Vagina (tissue), 2 donors: ENCODE results near the gene IGFL4. TPM values are rescaled to one million over a fixed set of nuclear protein-coding genes. Genes with fewer than 3 reads are reported as not detected.

Source experiments
- DNase-seq, 2 donors: peaks; one replicate each; pipeline ENCODE4 v3.0.0-alpha.2; 2017; ENCODE audit errors: extremely low spot score in 2 of 2
- H3K27ac ChIP-seq: fragments of 200-600 bp; sonication (generic); one replicate; pipeline ENCODE4 v1.5.1; 2019
- H3K27me3 ChIP-seq: fragments of 200-600 bp; sonication (generic); one replicate; pipeline ENCODE4 v1.5.1; 2019
- H3K36me3 ChIP-seq, 2 donors: fragments of 200-600 bp; sonication (generic); one replicate each; pipeline ENCODE4 v1.5.1; 2017 to 2019
- H3K4me1 ChIP-seq: fragments of 200-600 bp; sonication (generic); one replicate; pipeline ENCODE4 v1.5.1; 2019
- H3K4me3 ChIP-seq, 2 donors: fragments of 200-600 bp; sonication (generic); 1 replicate in 1 of 2; 2 replicates in 1 of 2; pipeline ENCODE4 v1.5.1; 2016 to 2019
- H3K9me3 ChIP-seq: fragments of 200-600 bp; sonication (generic); one replicate; pipeline ENCODE4 v1.5.1; 2019
- POLR2A ChIP-seq, 2 donors: fragments of 450-650 bp; IDR thresholded peaks; one replicate each; pipeline ENCODE4 v1.6.1; 2017; ENCODE audit warnings: antibody characterized with exemption in 2 of 2, mild to moderate bottlenecking in 2 of 2, moderate library complexity in 2 of 2
- POLR2AphosphoS5 ChIP-seq, 2 donors: sonication (generic); formaldehyde crosslinking; IDR thresholded peaks; one replicate each; pipeline ENCODE4 v1.9.0; 2017; ENCODE audit warnings: antibody characterized with exemption in 2 of 2, mild to moderate bottlenecking in 2 of 2, low read depth in 1 of 2; ENCODE audit not compliant: insufficient read depth in 1 of 2
- intact Hi-C: fragments of 100-400 bp; cut with DNase I; formaldehyde crosslinking; loops from one replicate; pipeline ENCODE4 v1.15.1; 2023
- total RNA-seq: library from RNA; depleted of rRNA; stranded (reverse); fragments of >200 nt; gene quantifications from one replicate; pipeline ENCODE4 v1.2.3, GENCODE V29; 2016
- TF ChIP-seq, protein P1 (sequence below), 3 experiments: fragments of 450-650 bp in 2 of 3; fragments of 200-600 bp in 1 of 3; sonication (generic) in 1 of 3; IDR thresholded peaks; one replicate each; pipeline ENCODE4 v1.5.1; 2017 to 2019; ENCODE audit warnings: antibody characterized with exemption in 3 of 3, mild to moderate bottlenecking in 2 of 3, moderate library complexity in 2 of 3

Gene IGFL4
- total RNA-seq, result not detected

DNA sequence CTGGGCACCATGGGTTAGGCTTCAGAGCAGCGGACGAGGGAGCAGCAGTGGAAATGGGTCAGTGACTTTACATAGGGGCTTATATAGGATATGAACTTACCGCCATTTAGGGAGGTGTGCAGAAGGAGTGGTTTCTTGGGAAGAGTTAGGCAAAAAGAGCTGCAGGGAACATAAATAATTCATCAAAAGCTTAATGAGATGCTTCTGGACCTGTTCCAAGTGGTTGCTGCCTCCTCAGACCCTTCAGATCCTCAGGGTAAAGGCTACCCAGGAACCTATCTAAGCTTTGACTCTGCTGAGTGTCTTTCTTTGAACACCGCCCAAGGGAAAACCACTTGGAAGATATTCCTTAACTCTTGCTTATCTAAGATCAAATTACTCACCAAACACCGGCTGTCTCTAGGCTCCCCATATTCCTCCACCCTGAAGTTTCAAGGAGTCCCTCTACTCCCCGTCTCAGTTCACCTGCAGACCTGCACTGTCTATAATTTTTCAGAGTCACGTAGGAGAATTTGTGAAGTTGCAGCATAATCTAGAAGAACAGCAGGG, at the start of gene IGFL4:
TSS of gene IGFL4 (minus strand) at position 51 of the 549 bp plus-strand sequence. CDS start at position 11, 40 bp downstream.
- no peak for TF ChIP-seq POLR2AphosphoS5 (IDR thresholded peaks at IDR 0.05; ENCODE audit: insufficient read depth in 1 of 2, low read depth in 1 of 2)
- no peak for TF ChIP-seq POLR2A (IDR thresholded peaks at IDR 0.05)
- Histone ChIP-seq H3K9me3 (no peaks in the 10 kb centered on the region), H3K4me3 (no peak within 1 kb of the TSS), H3K27ac (no peak within 1 kb of the TSS), H3K4me1 (no peaks in the 10 kb centered on the region), H3K36me3 (no peaks in the 10 kb centered on the region), H3K27me3 (no peaks in the 10 kb centered on the region)
- intact Hi-C loops, result no loop called here
- DNase-seq, result no peak

DNA sequence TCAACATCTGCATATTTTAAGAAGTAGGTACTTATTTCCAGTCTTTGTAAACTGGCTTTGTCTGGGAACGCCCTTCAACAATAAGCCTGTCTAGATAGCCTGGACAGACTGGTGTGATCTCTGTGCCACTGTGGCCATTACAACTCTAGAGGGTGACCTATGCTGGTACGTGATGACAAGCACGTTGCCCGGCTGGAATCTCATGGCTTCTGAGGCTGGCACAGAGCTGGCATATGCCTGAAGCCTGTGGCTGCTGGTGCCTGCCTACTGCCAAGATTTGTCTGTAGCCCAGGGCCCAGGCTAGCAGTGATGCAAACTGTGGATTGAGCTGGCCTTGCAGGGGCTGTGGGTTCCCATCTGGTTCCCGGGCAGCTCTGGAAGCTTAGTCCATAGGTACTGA, 49.6 kb upstream of the IGFL4 start:
- H3K27ac ChIP-seq, result no peak overlapping the region
- peaks cover 4% of the 10 kb centered on the region for H3K9me3 ChIP-seq
- intact Hi-C loops, result no loop called here
- TF ChIP-seq POLR2AphosphoS5 (IDR thresholded peaks at IDR 0.05; ENCODE audit: insufficient read depth in 1 of 2, low read depth in 1 of 2) (no peak), POLR2A (IDR thresholded peaks at IDR 0.05) (no peak)
- TF ChIP-seq, protein P1, sequence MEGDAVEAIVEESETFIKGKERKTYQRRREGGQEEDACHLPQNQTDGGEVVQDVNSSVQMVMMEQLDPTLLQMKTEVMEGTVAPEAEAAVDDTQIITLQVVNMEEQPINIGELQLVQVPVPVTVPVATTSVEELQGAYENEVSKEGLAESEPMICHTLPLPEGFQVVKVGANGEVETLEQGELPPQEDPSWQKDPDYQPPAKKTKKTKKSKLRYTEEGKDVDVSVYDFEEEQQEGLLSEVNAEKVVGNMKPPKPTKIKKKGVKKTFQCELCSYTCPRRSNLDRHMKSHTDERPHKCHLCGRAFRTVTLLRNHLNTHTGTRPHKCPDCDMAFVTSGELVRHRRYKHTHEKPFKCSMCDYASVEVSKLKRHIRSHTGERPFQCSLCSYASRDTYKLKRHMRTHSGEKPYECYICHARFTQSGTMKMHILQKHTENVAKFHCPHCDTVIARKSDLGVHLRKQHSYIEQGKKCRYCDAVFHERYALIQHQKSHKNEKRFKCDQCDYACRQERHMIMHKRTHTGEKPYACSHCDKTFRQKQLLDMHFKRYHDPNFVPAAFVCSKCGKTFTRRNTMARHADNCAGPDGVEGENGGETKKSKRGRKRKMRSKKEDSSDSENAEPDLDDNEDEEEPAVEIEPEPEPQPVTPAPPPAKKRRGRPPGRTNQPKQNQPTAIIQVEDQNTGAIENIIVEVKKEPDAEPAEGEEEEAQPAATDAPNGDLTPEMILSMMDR (IDR thresholded peaks at IDR 0.05), result no peak
- no peaks in the 10 kb centered on the region for H3K27me3 ChIP-seq
- no peak overlapping the region for H3K4me3 ChIP-seq
- H3K4me1 ChIP-seq, result no peaks in the 10 kb centered on the region
- H3K36me3 ChIP-seq, result no peaks in the 10 kb centered on the region
- no peak for DNase-seq

DNA sequence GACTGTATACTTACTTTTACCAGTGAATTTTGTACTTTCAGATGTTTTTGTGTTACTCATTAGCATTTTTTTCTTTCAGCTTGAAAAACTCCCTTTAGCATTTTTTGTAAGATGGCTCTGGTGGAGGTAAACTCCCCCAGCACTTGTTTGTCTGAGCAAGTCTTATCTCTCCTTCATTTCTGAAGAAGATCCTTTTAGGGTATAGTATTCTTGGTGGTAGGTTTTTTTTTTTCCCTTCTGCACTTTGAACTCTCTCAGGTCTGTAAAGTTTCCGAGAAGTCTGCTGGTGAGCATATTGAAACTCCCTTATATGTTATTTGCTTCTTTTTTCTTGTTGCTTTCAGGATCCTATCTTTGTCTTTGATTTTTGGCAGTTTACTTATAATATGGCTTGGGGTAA, 48.6 kb upstream of the IGFL4 start:
- intact Hi-C loops, result no loop called here
- peaks cover 4% of the 10 kb centered on the region for H3K9me3 ChIP-seq
- TF ChIP-seq POLR2AphosphoS5 (IDR thresholded peaks at IDR 0.05; ENCODE audit: insufficient read depth in 1 of 2, low read depth in 1 of 2) (no peak), POLR2A (IDR thresholded peaks at IDR 0.05) (no peak)
- TF ChIP-seq, protein P1 (IDR thresholded peaks at IDR 0.05), result no peak
- H3K27me3 ChIP-seq, result no peaks in the 10 kb centered on the region
- H3K4me1 ChIP-seq, result no peaks in the 10 kb centered on the region
- no peaks in the 10 kb centered on the region for H3K36me3 ChIP-seq
- no peak overlapping the region for H3K27ac ChIP-seq
- no peak for DNase-seq
- H3K4me3 ChIP-seq, result no peak overlapping the region

DNA sequence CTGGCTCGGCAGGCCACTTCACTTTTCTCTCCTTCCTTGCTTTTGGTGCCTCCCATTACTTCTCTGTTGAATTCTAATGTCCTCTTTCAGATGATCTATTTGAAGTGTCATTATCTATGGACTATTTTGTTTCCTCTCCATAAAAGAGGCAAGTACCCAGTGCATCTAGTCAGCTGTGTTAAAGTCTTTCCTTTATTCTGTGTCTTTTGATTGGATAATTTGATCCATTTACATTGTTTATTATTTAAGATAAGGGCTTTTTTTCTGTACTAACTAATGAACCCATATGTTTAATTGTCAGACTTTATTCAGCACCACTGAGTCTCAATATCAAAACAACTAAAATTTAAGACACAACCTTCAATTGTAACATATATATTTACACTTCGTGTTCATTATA, 47.3 kb upstream of the IGFL4 start:
- intact Hi-C loops, result no loop called here

DNA sequence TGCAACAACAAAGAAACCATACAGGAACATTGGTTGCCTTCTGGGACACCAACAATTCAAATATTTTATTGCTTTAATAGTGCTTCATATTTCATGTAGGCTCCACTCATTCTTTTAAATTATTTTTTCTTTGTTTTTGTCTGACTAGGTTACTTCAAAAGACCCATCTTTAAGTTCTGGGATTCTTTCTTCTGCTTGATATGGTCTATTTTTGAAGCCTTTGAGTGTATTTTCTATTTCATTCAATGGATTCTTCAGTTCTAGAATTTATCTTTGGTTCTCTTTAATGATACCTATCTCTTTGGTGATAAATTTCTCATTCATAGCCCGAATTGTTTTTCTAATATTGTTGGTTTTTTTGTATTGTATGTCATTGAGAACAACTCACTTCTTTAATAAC, 45.1 kb upstream of the IGFL4 start:
- TF ChIP-seq POLR2AphosphoS5 (IDR thresholded peaks at IDR 0.05; ENCODE audit: insufficient read depth in 1 of 2, low read depth in 1 of 2) (no peak), POLR2A (IDR thresholded peaks at IDR 0.05) (no peak)
- TF ChIP-seq, protein P1 (IDR thresholded peaks at IDR 0.05), result no peak
- no peak for DNase-seq
- Histone ChIP-seq H3K36me3 (no peaks in the 10 kb centered on the region), H3K4me1 (no peaks in the 10 kb centered on the region), H3K4me3 (no peak overlapping the region), H3K27me3 (no peaks in the 10 kb centered on the region), H3K9me3 (peaks cover 4% of the 10 kb centered on the region), H3K27ac (no peak overlapping the region)
- intact Hi-C loops, result no loop called here

More for the DNA sequence above, 47.3 kb upstream of the IGFL4 start:
- Histone ChIP-seq H3K9me3 (peaks cover 4% of the 10 kb centered on the region), H3K27me3 (no peaks in the 10 kb centered on the region), H3K27ac (no peak overlapping the region), H3K36me3 (no peaks in the 10 kb centered on the region), H3K4me1 (no peaks in the 10 kb centered on the region), H3K4me3 (no peak overlapping the region)
- no peak for DNase-seq
- TF ChIP-seq POLR2AphosphoS5 (IDR thresholded peaks at IDR 0.05; ENCODE audit: insufficient read depth in 1 of 2, low read depth in 1 of 2), result no peak
- TF ChIP-seq, protein P1 (IDR thresholded peaks at IDR 0.05), result no peak
- TF ChIP-seq POLR2A (IDR thresholded peaks at IDR 0.05), result no peak
